ENCODE data around the gene ARNT2.

DNA sequence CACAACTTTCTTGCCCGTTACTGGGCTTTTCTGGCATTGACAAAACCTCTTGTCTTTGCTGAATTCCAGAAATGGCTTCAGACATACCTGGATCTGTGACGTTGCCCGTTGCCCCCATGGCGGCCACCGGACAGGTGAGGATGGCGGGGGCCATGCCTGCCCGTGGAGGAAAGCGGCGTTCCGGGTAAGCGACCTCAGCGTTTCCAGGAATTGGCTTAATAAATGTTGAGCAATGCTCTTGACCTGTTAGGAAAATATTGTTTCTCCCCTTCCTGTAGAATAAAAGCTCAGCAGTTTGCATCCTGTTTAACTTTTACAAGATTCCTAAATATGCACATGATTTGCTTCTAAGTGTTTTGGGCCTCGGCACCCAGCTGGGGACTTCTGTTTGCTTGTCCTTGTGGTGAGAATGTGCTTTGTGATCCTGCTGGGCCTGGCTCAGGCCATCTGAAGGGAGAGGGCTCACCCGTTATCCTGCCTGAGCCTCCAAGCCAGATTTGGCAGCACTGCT is 46.7 kb downstream of the ARNT2 start:
- no peak for TF ChIP-seq CTCF (IDR thresholded peaks at IDR 0.05; ENCODE audit: poor library complexity)
- TF ChIP-seq EZH2phosphoT487 (IDR thresholded peaks at IDR 0.05; ENCODE audit: low read depth, severe bottlenecking, unreplicated experiment), result no peak
- no peak for TF ChIP-seq EZH2 (IDR thresholded peaks at IDR 0.05; ENCODE audit: borderline replicate concordance)

Measured in hepatocyte (in vitro differentiated cells).